BE2C (cell line): ENCODE data around the gene MLST8.
"Not testable (repeated sequence)": the region's sequence is repeated elsewhere in the genome, so short reads cannot be mapped to it uniquely, and the experiment has no call there.

Experiments used
- DNase-seq: peaks from one replicate; pipeline ENCODE4 v3.0.0-alpha.2; 2020
- H3K27me3 ChIP-seq: fragments of 250-450 bp; sonication (Bioruptor Pico); 2 replicates; pipeline ENCODE4 v1.5.1; 2020; ENCODE audit warnings: mild to moderate bottlenecking
- H3K36me3 ChIP-seq: fragments of 250-450 bp; sonication (Bioruptor Pico); 2 replicates; pipeline ENCODE4 v1.5.1; 2020; ENCODE audit warnings: mild to moderate bottlenecking
- H3K4me1 ChIP-seq: fragments of 250-450 bp; sonication (Bioruptor Pico); 2 replicates; pipeline ENCODE4 v1.5.1; 2020
- H3K4me3 ChIP-seq: 2 replicates; pipeline ENCODE4 v1.5.1; 2011; ENCODE audit warnings: low read depth, low read length
- H3K9me3 ChIP-seq: fragments of 250-450 bp; sonication (Bioruptor Pico); 2 replicates; pipeline ENCODE4 v1.5.1; 2020
- TF ChIP-seq, protein P1 (sequence below): IDR thresholded peaks from 2 replicates; pipeline ENCODE4 v1.5.1; 2012; ENCODE audit warnings: mild to moderate bottlenecking, low read depth, low read length

Gene MLST8

DNA sequence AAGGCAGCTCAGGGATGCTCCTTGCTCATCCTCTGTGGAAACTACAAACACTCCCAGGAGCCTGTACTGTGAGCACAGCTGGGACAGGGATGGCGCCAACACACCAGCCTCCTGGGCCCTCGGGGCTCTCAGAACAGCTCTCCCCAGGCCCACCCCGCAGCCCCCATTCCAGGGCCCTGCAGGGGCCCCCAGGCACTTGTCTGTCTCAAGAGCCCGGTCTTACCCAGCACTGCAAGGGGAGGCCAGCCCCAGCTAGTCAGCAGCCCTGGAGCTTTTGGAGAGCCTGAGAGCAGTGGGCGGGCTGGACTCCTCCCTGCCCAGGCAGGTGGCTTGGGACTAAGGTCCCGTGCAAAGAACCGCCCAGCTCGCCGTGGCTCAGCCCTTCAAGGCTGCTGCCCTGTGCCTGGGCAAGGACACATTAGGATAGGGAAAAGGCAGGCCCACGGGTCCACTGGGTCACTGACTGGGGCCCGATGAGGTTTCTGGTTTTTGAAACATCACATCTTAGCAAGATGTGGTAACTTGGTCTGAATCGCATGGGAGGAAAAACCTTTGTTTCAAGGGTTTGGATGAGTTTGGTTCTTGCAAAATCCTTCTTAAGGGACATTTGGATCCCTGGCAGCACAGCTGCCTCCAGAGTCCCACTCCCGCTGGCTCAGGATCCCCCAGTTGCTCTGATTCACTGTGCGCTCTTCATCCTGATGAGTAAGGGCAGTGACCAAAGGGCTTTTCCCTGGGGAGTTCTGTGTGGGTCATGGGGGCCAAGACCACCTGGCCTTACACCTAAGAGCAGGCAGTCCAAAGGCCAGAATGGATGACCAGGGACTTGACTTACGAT lies 33.8 kb downstream of the MLST8 start:
- H3K9me3 ChIP-seq, result no peaks in the 10 kb centered on the region
- peaks cover 35% of the 10 kb centered on the region for H3K36me3 ChIP-seq
- TF ChIP-seq, protein P1, sequence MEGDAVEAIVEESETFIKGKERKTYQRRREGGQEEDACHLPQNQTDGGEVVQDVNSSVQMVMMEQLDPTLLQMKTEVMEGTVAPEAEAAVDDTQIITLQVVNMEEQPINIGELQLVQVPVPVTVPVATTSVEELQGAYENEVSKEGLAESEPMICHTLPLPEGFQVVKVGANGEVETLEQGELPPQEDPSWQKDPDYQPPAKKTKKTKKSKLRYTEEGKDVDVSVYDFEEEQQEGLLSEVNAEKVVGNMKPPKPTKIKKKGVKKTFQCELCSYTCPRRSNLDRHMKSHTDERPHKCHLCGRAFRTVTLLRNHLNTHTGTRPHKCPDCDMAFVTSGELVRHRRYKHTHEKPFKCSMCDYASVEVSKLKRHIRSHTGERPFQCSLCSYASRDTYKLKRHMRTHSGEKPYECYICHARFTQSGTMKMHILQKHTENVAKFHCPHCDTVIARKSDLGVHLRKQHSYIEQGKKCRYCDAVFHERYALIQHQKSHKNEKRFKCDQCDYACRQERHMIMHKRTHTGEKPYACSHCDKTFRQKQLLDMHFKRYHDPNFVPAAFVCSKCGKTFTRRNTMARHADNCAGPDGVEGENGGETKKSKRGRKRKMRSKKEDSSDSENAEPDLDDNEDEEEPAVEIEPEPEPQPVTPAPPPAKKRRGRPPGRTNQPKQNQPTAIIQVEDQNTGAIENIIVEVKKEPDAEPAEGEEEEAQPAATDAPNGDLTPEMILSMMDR, result no peak
- no peak overlapping the region for H3K4me3 ChIP-seq
- H3K4me1 ChIP-seq, result no peaks in the 10 kb centered on the region
- DNase-seq, result no peak
- H3K27me3 ChIP-seq, result no peaks in the 10 kb centered on the region

DNA sequence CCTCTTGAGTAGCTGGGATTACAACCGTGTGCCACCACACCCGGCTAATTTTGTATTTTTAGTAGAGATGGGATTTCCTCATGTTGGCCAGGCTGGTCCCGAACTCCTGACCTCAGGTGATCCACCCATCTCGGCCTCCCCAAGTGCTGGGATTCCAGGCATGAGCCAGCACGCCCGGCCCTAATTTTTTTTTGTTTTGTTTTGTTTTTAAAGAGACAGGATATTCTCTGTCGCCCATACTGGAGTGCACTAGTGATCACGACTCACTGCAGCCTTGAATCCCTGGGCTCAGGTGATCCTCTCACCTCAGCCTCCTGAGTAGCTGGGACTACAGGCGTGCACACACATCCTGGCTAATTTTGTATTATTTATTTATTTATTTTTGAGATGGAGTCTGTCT lies 35.1 kb downstream of the MLST8 start:
- H3K36me3 ChIP-seq, result peaks cover 37% of the 10 kb centered on the region
- H3K4me3 ChIP-seq, H3K9me3 ChIP-seq, H3K27me3 ChIP-seq, DNase-seq, H3K4me1 ChIP-seq: not testable (repeated sequence)

DNA sequence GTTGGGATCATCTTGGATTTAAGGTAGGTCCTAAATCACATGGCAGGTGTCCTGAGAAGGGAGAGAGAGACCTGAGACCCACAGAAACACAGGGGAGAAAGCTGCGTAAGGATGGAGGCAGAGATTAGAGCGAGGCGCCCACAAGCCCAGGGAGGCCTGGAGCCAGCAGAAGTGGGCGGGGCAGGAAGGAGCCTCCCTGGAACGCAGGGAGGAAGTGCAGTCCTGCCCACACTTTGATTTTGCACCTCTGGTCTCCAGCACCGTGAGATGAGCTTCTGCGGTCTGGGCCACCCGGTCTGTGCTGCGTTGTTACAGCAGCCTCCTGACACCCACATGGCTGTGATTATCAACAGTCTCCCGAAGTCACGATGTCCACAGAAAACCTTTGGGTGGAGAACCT lies 37.3 kb downstream of the MLST8 start:
- Histone ChIP-seq H3K4me1 (no peaks in the 10 kb centered on the region), H3K9me3 (no peaks in the 10 kb centered on the region), H3K4me3 (no peak overlapping the region), H3K27me3 (no peaks in the 10 kb centered on the region), H3K36me3 (peaks cover 54% of the 10 kb centered on the region)
- no peak for DNase-seq
- TF ChIP-seq, protein P1, result no peak

DNA sequence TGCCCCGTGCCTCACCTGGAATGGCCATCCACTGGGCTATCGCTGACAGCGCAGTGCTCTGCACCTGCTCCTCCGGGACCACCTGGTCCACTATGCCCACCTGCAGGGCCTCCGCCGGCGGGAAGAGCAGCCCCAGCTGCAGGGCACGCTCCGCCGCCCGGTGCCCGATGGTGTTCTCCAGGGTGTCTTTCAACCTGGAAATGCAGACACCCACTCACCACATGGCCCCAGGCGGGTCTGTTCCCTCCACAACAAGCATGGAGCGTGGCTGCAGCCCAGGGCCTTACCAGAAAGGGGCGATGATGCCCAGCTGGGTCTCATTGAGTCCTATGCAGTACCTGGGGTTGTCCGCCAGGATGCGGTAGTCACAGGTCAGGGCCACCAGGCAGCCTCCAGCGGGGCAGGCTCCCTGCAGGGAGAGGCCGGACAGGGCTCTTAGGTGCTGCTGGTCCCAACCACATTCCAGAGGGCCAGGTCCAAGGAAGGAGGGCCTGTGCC lies 37.8 kb downstream of the MLST8 start:
- H3K9me3 ChIP-seq, result no peaks in the 10 kb centered on the region
- no peaks in the 10 kb centered on the region for H3K4me1 ChIP-seq
- H3K36me3 ChIP-seq, result peaks cover 54% of the 10 kb centered on the region
- no peak overlapping the region for H3K4me3 ChIP-seq
- DNase-seq, result peak; percentile 56
- TF ChIP-seq, protein P1, result 0 out of 2 replicates have a peak, but pooled peaks have one; percentile 21
- H3K27me3 ChIP-seq, result no peaks in the 10 kb centered on the region

DNA sequence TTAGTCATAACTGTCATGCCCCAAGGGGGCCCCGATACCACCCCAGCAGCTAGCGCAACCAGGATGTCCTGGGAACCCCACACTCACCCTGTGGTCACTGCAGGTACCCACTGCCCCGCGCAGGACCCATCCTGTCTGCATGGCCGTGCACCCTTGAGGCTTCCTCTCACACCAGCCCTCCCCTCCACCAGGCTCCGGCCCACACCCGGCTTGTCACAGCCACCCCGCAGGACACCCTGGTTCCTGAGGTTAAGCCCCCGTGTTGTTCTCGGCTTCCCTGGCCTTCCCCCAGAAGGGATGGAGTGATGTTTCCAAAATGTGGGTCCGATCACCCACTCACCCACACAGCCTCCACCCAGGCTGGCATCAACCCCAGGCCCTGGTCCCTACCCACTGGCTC lies 38.5 kb downstream of the MLST8 start:
- H3K9me3 ChIP-seq, result no peaks in the 10 kb centered on the region
- H3K36me3 ChIP-seq, result peaks cover 57% of the 10 kb centered on the region
- H3K4me1 ChIP-seq, result no peaks in the 10 kb centered on the region
- DNase-seq, result no peak
- TF ChIP-seq, protein P1, result no peak
- H3K27me3 ChIP-seq, result no peaks in the 10 kb centered on the region
- no peak overlapping the region for H3K4me3 ChIP-seq

DNA sequence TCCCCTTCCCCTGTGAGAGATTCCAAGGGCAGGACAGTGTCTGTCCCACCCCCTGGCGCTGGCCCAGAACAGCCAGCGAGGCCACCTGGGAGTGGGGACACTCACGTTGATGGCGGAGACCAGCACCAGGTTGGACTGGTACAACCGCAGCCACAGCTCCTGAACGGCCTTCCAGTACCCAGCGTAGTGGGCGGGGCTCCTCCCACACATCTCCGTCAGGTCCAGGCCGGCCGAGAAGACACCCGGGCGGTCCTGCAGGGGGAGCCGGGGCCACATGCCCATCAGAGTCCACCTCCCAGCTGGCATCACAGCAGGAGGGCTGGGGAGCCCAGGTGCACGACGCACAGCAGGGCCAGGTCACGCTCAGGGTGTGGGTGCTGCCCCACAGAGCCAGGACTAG lies 39.0 kb downstream of the MLST8 start:
- TF ChIP-seq, protein P1, result 0 out of 2 replicates have a peak, but pooled peaks have one; percentile 5
- no peaks in the 10 kb centered on the region for H3K27me3 ChIP-seq
- no peak overlapping the region for H3K4me3 ChIP-seq
- no peaks in the 10 kb centered on the region for H3K4me1 ChIP-seq
- H3K36me3 ChIP-seq, result peaks cover 60% of the 10 kb centered on the region
- DNase-seq, result peak; percentile 56
- no peaks in the 10 kb centered on the region for H3K9me3 ChIP-seq
